ENCODE results near the gene ABLIM2. TPM values are rescaled to one million over a fixed set of nuclear protein-coding genes. Genes with fewer than 3 reads are reported as not detected.

ABLIM2 gene
- total and polyA plus RNA-seq, 2 of the 13 experiments (the other 11 are each of a cell fraction or from before 2014, with no cell fraction given): 0.20 to 0.37 TPM

DNA sequence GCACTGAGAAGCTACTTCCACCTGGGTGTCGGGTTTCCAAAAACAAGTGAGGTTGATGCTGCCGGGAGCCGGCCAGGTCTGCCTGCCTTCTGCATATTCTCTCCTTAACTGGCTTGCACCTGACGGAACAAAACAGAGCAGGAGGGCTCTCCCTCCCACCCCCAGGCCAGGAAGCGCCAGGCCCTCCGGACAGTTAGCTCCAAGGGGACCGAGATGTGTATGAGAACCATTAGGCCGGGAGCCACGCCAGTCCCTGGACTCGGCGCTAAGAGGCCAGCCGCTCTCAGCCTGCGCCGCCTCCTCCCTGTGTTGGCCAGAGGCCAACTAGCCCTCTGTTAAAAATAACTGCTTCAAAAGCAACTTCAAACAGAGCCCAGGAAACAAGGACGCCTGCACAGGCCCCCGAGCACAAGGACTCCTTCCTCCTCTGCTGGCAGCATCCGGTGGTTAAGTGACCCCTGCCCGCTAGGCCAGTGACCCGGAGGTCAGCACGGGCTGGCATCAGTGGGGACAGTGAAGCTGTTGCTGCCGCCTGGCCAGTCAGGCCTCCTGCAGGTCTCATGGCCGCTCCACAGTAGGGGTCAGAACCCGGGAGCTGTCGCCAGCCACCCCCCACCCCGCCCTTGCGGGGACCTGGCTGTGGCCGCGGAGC lies 107.9 kb downstream of the ABLIM2 start (continued):
- TF ChIP-seq, protein P1, sequence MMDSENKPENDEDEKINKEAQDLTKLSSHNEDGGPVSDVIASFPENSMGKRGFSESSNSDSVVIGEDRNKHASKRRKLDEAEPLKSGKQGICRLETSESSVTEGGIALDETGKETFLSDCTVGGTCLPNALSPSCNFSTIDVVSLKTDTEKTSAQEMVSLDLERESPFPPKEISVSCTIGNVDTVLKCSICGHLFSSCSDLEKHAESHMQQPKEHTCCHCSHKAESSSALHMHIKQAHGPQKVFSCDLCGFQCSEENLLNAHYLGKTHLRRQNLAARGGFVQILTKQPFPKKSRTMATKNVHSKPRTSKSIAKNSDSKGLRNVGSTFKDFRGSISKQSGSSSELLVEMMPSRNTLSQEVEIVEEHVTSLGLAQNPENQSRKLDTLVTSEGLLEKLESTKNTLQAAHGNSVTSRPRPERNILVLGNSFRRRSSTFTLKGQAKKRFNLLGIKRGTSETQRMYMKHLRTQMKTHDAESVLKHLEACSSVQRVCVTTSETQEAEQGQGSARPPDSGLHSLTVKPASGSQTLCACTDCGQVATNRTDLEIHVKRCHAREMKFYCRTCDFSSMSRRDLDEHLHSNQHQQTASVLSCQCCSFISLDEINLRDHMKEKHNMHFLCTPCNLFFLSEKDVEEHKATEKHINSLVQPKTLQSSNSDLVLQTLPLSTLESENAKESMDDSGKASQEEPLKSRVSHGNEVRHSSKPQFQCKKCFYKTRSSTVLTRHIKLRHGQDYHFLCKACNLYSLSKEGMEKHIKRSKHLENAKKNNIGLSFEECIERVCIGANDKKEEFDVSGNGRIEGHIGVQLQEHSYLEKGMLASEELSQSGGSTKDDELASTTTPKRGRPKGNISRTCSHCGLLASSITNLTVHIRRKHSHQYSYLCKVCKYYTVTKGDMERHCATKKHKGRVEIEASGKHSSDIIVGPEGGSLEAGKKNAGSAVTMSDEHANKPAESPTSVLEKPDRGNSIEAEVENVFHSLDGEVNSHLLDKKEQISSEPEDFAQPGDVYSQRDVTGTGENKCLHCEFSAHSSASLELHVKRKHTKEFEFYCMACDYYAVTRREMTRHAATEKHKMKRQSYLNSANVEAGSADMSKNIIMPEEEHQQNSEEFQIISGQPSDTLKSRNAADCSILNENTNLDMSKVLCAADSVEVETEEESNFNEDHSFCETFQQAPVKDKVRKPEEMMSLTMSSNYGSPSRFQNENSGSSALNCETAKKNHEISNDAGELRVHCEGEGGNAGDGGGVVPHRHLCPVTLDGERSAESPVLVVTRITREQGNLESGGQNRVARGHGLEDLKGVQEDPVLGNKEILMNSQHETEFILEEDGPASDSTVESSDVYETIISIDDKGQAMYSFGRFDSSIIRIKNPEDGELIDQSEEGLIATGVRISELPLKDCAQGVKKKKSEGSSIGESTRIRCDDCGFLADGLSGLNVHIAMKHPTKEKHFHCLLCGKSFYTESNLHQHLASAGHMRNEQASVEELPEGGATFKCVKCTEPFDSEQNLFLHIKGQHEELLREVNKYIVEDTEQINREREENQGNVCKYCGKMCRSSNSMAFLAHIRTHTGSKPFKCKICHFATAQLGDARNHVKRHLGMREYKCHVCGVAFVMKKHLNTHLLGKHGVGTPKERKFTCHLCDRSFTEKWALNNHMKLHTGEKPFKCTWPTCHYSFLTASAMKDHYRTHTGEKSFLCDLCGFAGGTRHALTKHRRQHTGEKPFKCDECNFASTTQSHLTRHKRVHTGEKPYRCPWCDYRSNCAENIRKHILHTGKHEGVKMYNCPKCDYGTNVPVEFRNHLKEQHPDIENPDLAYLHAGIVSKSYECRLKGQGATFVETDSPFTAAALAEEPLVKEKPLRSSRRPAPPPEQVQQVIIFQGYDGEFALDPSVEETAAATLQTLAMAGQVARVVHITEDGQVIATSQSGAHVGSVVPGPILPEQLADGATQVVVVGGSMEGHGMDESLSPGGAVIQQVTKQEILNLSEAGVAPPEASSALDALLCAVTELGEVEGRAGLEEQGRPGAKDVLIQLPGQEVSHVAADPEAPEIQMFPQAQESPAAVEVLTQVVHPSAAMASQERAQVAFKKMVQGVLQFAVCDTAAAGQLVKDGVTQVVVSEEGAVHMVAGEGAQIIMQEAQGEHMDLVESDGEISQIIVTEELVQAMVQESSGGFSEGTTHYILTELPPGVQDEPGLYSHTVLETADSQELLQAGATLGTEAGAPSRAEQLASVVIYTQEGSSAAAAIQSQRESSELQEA (CRISPR knock-in tag; IDR thresholded peaks at IDR 0.05; ENCODE audit: not compliant biosample characterization): peak; percentile 22
- TF ChIP-seq ZNF44 (CRISPR knock-in tag; IDR thresholded peaks at IDR 0.05) (no peak), FOXO1 (CRISPR knock-in tag; IDR thresholded peaks at IDR 0.05) (peak; percentile 89), EEA1 (CRISPR knock-in tag; IDR thresholded peaks at IDR 0.05; ENCODE audit: borderline replicate concordance) (no peak), TAF15 (IDR thresholded peaks at IDR 0.05; ENCODE audit: low read depth, low read length, poor library complexity, severe bottlenecking) (no peak), ZNF652 (CRISPR knock-in tag; IDR thresholded peaks at IDR 0.05; ENCODE audit: borderline replicate concordance, low read depth) (peak; percentile 36; the same call in 1 of the 2 replicates), ZNF747 (CRISPR knock-in tag; IDR thresholded peaks at IDR 0.05; ENCODE audit: borderline replicate concordance) (peak; percentile 67), PPARG (CRISPR knock-in tag; conservative IDR thresholded peaks at IDR 0.05) (peak; percentile 90), MAFF (IDR thresholded peaks at IDR 0.05; ENCODE audit: low read depth, low read length) (no peak), MTF1 (CRISPR knock-in tag; IDR thresholded peaks at IDR 0.05) (no peak), RBM39 (IDR thresholded peaks at IDR 0.05; ENCODE audit: low read depth, low read length, poor library complexity, severe bottlenecking) (no peak), CBX1 (IDR thresholded peaks at IDR 0.05; ENCODE audit: low read depth) (no peak), SKI (IDR thresholded peaks at IDR 0.05; ENCODE audit: partially characterized antibody) (peak; percentile 73), ARNT2 (CRISPR knock-in tag; IDR thresholded peaks at IDR 0.05; ENCODE audit: low read depth) (no peak), ZNF720 (CRISPR knock-in tag; IDR thresholded peaks at IDR 0.05) (no peak)
- TF ChIP-seq, protein P2, sequence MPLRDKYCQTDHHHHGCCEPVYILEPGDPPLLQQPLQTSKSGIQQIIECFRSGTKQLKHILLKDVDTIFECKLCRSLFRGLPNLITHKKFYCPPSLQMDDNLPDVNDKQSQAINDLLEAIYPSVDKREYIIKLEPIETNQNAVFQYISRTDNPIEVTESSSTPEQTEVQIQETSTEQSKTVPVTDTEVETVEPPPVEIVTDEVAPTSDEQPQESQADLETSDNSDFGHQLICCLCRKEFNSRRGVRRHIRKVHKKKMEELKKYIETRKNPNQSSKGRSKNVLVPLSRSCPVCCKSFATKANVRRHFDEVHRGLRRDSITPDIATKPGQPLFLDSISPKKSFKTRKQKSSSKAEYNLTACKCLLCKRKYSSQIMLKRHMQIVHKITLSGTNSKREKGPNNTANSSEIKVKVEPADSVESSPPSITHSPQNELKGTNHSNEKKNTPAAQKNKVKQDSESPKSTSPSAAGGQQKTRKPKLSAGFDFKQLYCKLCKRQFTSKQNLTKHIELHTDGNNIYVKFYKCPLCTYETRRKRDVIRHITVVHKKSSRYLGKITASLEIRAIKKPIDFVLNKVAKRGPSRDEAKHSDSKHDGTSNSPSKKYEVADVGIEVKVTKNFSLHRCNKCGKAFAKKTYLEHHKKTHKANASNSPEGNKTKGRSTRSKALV (CRISPR knock-in tag; IDR thresholded peaks at IDR 0.05): 0 out of 2 replicates have a peak, but pooled peaks have one; percentile 40
- TF ChIP-seq, protein P3, sequence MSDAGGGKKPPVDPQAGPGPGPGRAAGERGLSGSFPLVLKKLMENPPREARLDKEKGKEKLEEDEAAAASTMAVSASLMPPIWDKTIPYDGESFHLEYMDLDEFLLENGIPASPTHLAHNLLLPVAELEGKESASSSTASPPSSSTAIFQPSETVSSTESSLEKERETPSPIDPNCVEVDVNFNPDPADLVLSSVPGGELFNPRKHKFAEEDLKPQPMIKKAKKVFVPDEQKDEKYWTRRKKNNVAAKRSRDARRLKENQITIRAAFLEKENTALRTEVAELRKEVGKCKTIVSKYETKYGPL (CRISPR knock-in tag; IDR thresholded peaks at IDR 0.05): no peak
- TF ChIP-seq, protein P4, sequence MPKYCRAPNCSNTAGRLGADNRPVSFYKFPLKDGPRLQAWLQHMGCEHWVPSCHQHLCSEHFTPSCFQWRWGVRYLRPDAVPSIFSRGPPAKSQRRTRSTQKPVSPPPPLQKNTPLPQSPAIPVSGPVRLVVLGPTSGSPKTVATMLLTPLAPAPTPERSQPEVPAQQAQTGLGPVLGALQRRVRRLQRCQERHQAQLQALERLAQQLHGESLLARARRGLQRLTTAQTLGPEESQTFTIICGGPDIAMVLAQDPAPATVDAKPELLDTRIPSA (CRISPR knock-in tag; IDR thresholded peaks at IDR 0.05; ENCODE audit: borderline replicate concordance): no peak

All from HepG2 (cell line).